HL-60 (cell line): ENCODE data around the gene AKAP6.

Experiments used
- CTCF ChIP-seq: IDR thresholded peaks from one replicate; pipeline ENCODE4 v1.5.1; 2011; ENCODE audit warnings: low read length, control low read depth, inconsistent platforms; ENCODE audit not compliant: insufficient read depth
- GABPA ChIP-seq: IDR thresholded peaks from 2 replicates; pipeline ENCODE4 v1.6.1; 2012; ENCODE audit warnings: low read depth
- POLR2AphosphoS5 ChIP-seq: IDR thresholded peaks from 2 replicates; pipeline ENCODE4 v1.6.1; 2012; ENCODE audit warnings: low read depth
- REST ChIP-seq: IDR thresholded peaks from 2 replicates; pipeline ENCODE4 v1.6.1; 2012; ENCODE audit warnings: low read depth; ENCODE audit not compliant: insufficient replicate concordance
- SPI1 ChIP-seq: IDR thresholded peaks from 2 replicates; pipeline ENCODE4 v1.6.1; 2012; ENCODE audit warnings: low read depth, mild to moderate bottlenecking, borderline replicate concordance

GRCh38 chr14:32594766-32595165, 265.7 kb downstream of the AKAP6 start:
- no peak for TF ChIP-seq CTCF
- TF ChIP-seq POLR2AphosphoS5 = no peak
- TF ChIP-seq GABPA = no peak
- TF ChIP-seq SPI1 = no peak
- no peak for TF ChIP-seq REST
